K562 (cell line): Measurements from ENCODE around the gene ANKRD24. TPM values are rescaled to one million over a fixed set of nuclear protein-coding genes. Genes with fewer than 3 reads are reported as not detected.

ENCODE experiments used
- CCNT2 ChIP-seq: IDR thresholded peaks from 2 replicates; pipeline ENCODE4 v1.6.1; 2011; ENCODE audit warnings: borderline replicate concordance, low read depth, mild to moderate bottlenecking, moderate library complexity, mixed read lengths, low read length; ENCODE audit not compliant: insufficient read length; ENCODE audit errors: extremely low read depth
- ETV1 ChIP-seq: fragments of 450-650 bp; conservative IDR thresholded peaks from 2 replicates; pipeline ENCODE4 v1.6.1; 2016; ENCODE audit warnings: missing genetic modification characterization, control low read depth, low read depth, missing compliant biosample characterization
- FIP1L1 ChIP-seq: fragments of 200-400 bp; formaldehyde crosslinking; IDR thresholded peaks from 2 replicates; pipeline ENCODE4 v1.6.1; 2018; ENCODE audit warnings: mild to moderate bottlenecking, low read depth, low read length; ENCODE audit not compliant: poor library complexity, severe bottlenecking
- FOXP1 ChIP-seq: sonication (generic); formaldehyde crosslinking; IDR thresholded peaks from 2 replicates; pipeline ENCODE4 v1.8.0; 2022; ENCODE audit warnings: mild to moderate bottlenecking, missing genetic modification reagents
- JUN ChIP-seq, 2 experiments: sonication (generic) in 1 of 2; formaldehyde crosslinking in 1 of 2; IDR thresholded peaks; 2 replicates each; pipeline versions ENCODE4 v1.6.1 to v1.8.0; 2012 to 2022; ENCODE audit warnings: borderline replicate concordance in 2 of 2, mild to moderate bottlenecking in 2 of 2, improper control_type of control experiment in 1 of 2, low read depth in 1 of 2, low read length in 1 of 2, missing genetic modification reagents in 1 of 2
- JUNB ChIP-seq: fragments of 450-650 bp; formaldehyde crosslinking; conservative IDR thresholded peaks from 2 replicates; pipeline ENCODE4 v1.4.0; 2020; ENCODE audit warnings: mild to moderate bottlenecking
- KDM1A ChIP-seq, 2 experiments: fragments of 450-650 bp; IDR thresholded peaks; 2 replicates each; pipeline ENCODE4 v1.6.1; 2016; ENCODE audit warnings: mild to moderate bottlenecking in 2 of 2
- L3MBTL2 ChIP-seq: fragments of 450-650 bp; IDR thresholded peaks from 2 replicates; pipeline ENCODE4 v1.6.1; 2016; ENCODE audit warnings: mild to moderate bottlenecking, moderate library complexity
- POLR2AphosphoS5 ChIP-seq: IDR thresholded peaks from 2 replicates; pipeline ENCODE4 v1.6.1; 2011; ENCODE audit warnings: mild to moderate bottlenecking, low read depth, low read length, moderate library complexity; ENCODE audit not compliant: control insufficient read depth, insufficient read depth
- STAT6 ChIP-seq: sonication (generic); formaldehyde crosslinking; IDR thresholded peaks from 2 replicates; pipeline ENCODE4 v1.8.1; 2023; ENCODE audit warnings: mild to moderate bottlenecking, missing genetic modification reagents
- TRIM28 ChIP-seq: fragments of 450-650 bp; IDR thresholded peaks from 2 replicates; pipeline ENCODE4 v1.6.1; 2017
- ZNF175 ChIP-seq: fragments of 200-800 bp; sonication (Bioruptor generic); IDR thresholded peaks from 2 replicates; pipeline ENCODE4 v1.6.1; 2016; ENCODE audit warnings: low read depth, mild to moderate bottlenecking, missing genetic modification characterization, missing compliant biosample characterization
- ZNF431 ChIP-seq: sonication (generic); formaldehyde crosslinking; IDR thresholded peaks from 2 replicates; pipeline ENCODE4 v1.8.0; 2022; ENCODE audit warnings: mild to moderate bottlenecking, missing genetic modification reagents
- polyA plus RNA-seq, 8 experiments: library from polyadenylated mRNA; depleted of rRNA in 4 of 8; stranded (reverse) in 5 of 8; unstranded in 3 of 8; fragments of >200 nt; fragmentation: Nextera tagmentation in 2 of 8; fragmentation: Illumina TruSeq in 1 of 8; extraction: Ambion mirVana in 2 of 8; extraction: Trizol in 1 of 8; gene quantifications; 2 replicates each; pipeline versions ENCODE4 v1.2.1 to v1.2.3, GENCODE V29; 2011 to 2014; ENCODE audit warnings: inconsistent platforms in 1 of 8, missing spikeins in 1 of 8
- total RNA-seq, 7 experiments: library from RNA; depleted of rRNA in 6 of 7; stranded (reverse); fragments of >200 nt in 6 of 7; fragmentation: Illumina TruSeq in 2 of 7; extraction: Trizol in 2 of 7; gene quantifications; 2 replicates each; pipeline versions ENCODE4 v1.2.1 to v1.2.3, GENCODE V29; 2011 to 2021; ENCODE audit warnings: low replicate concordance in 1 of 7
- TF ChIP-seq, protein P1 (sequence below): sonication (generic); formaldehyde crosslinking; IDR thresholded peaks from 2 replicates; pipeline ENCODE4 v1.8.0; 2022; ENCODE audit warnings: mild to moderate bottlenecking, missing genetic modification reagents, borderline replicate concordance
- TF ChIP-seq, protein P2 (sequence below), 2 experiments: fragments of 450-650 bp; IDR thresholded peaks; 2 replicates each; pipeline ENCODE4 v1.6.1; 2016
- TF ChIP-seq, protein P3 (sequence below): sonication (generic); formaldehyde crosslinking; IDR thresholded peaks from 2 replicates; pipeline ENCODE4 v1.8.1; 2022; ENCODE audit warnings: missing genetic modification reagents

Gene ANKRD24
- total and polyA plus RNA-seq, 9 of the 15 experiments (the other 6 are each of a cell fraction or from before 2014, with no cell fraction given) = 0.07 to 0.12 (median 0.09) TPM; not detected in 5

DNA sequence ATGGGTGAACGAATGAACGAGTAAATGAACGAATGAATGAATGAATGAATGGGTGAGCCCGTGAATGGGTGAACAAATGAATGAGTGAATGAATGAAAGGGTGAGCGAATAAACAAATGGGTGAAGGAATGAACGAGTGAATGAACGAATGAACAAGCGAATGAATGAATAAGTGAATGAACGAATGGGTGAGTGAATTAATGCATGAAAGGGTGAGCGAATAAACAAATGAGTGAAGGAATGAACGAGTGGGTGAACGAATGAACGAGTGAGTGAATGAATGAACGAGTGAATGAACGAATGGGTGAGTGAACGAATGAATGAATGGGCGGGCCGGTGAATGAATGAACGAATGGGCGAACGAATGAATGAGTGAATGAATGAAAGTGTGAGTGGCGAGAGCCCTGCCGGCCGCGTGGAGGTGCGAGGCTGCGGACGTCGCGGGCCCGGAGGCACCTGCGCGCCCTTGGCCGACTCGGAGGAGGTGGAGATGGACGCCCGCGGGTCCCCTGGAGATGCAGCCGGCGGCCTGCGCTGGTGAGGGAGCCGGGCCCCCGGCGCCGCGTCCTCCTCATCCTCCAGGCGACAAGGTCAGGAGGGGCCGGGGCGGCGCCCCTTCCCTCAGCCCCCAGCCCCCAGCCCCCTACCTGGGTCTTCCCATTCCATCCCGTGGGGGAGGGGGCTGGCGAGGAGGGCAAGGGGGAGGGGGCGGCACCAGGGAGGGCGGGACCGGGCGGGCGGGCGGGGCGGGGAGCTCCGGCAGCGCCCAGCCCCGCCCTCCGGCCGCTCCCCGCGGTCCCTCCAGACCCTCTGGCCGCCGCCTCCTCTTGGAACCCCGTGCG, 15.4 kb downstream of the ANKRD24 start (continued):
- TF ChIP-seq STAT6 (CRISPR knock-in tag) = no peak
- TF ChIP-seq FIP1L1 = no peak
- TF ChIP-seq FOXP1 = peak; percentile 72; the same call in 1 of the 2 replicates
- TF ChIP-seq JUN (IDR thresholded peaks at IDR 0.05; ENCODE audit: borderline replicate concordance, low read depth, low read length) = no peak
- TF ChIP-seq JUN (CRISPR knock-in tag; IDR thresholded peaks at IDR 0.05; ENCODE audit: borderline replicate concordance) = no peak
- TF ChIP-seq ZNF431 = peak; percentile 60; the same call in 1 of the 2 replicates
- TF ChIP-seq KDM1A (IDR thresholded peaks at IDR 0.05) = peak in 1 of 2 experiments; percentile 51; a peak in 2 of 4 replicates
- TF ChIP-seq, protein P1, sequence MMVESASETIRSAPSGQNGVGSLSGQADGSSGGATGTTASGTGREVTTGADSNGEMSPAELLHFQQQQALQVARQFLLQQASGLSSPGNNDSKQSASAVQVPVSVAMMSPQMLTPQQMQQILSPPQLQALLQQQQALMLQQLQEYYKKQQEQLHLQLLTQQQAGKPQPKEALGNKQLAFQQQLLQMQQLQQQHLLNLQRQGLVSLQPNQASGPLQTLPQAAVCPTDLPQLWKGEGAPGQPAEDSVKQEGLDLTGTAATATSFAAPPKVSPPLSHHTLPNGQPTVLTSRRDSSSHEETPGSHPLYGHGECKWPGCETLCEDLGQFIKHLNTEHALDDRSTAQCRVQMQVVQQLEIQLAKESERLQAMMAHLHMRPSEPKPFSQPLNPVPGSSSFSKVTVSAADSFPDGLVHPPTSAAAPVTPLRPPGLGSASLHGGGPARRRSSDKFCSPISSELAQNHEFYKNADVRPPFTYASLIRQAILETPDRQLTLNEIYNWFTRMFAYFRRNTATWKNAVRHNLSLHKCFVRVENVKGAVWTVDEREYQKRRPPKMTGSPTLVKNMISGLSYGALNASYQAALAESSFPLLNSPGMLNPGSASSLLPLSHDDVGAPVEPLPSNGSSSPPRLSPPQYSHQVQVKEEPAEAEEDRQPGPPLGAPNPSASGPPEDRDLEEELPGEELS (CRISPR knock-in tag) = 0 out of 2 replicates have a peak, but pooled peaks have one; percentile 62
- no peak for TF ChIP-seq POLR2AphosphoS5
- no peak for TF ChIP-seq CCNT2
- TF ChIP-seq, protein P2, sequence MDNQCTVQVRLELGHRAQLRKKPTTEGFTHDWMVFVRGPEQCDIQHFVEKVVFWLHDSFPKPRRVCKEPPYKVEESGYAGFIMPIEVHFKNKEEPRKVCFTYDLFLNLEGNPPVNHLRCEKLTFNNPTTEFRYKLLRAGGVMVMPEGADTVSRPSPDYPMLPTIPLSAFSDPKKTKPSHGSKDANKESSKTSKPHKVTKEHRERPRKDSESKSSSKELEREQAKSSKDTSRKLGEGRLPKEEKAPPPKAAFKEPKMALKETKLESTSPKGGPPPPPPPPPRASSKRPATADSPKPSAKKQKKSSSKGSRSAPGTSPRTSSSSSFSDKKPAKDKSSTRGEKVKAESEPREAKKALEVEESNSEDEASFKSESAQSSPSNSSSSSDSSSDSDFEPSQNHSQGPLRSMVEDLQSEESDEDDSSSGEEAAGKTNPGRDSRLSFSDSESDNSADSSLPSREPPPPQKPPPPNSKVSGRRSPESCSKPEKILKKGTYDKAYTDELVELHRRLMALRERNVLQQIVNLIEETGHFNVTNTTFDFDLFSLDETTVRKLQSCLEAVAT (IDR thresholded peaks at IDR 0.05) = 0 out of 4 replicates have a peak, but pooled peaks of 1 of the 2 experiments have one; percentile 8
- TF ChIP-seq, protein P3, sequence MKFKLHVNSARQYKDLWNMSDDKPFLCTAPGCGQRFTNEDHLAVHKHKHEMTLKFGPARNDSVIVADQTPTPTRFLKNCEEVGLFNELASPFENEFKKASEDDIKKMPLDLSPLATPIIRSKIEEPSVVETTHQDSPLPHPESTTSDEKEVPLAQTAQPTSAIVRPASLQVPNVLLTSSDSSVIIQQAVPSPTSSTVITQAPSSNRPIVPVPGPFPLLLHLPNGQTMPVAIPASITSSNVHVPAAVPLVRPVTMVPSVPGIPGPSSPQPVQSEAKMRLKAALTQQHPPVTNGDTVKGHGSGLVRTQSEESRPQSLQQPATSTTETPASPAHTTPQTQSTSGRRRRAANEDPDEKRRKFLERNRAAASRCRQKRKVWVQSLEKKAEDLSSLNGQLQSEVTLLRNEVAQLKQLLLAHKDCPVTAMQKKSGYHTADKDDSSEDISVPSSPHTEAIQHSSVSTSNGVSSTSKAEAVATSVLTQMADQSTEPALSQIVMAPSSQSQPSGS (CRISPR knock-in tag) = no peak
- no peak for TF ChIP-seq JUNB
- TF ChIP-seq ZNF175 (CRISPR knock-in tag) = no peak
- no peak for TF ChIP-seq TRIM28
- peak; percentile 91 for TF ChIP-seq L3MBTL2
- 0 out of 2 replicates have a peak, but pooled peaks have one; percentile 33 for TF ChIP-seq ETV1 (tag)
